HepG2 (cell line): ENCODE measurements around the gene BABAM2. TPM values are rescaled to one million over a fixed set of nuclear protein-coding genes. Genes with fewer than 3 reads are reported as not detected.

Source experiments
- ATAC-seq: fragments of 200-7000 bp; cut with Tn5 transposase; 3 replicates; pipeline ENCODE4 v1.9.1; 2020; ENCODE audit warnings: mild to moderate bottlenecking, moderate library complexity
- BruUV-seq: library from RNA; stranded (reverse); fragments of 400-500 nt; replicated peaks from 2 replicates; lab custom pipeline; 2021; lab: Mats Ljungman, UMichigan
- CTCF ChIA-PET: fragments of 300-600 bp; formaldehyde crosslinking; extraction: SDS; loops from one replicate; lab custom pipeline; 2021; ENCODE audit warnings: low total read pairs, inconsistent platforms, low intra/inter-chr PET ratio; lab: Yijun Ruan, JAX
- POLR2A ChIA-PET: fragments of 350-600 bp; sonication (Branson Sonifier 250); formaldehyde crosslinking; loops from one replicate; lab custom pipeline; 2020; ENCODE audit warnings: antibody characterized with exemption, inconsistent platforms; lab: Yijun Ruan, JAX
- DNase-seq: peaks from one replicate; pipeline ENCODE4 v3.0.0-alpha.2; 2015; ENCODE audit warnings: low spot score
- FAIRE-seq: peaks from 3 replicates; lab custom pipeline; 2011; peaks lifted over from hg19 to GRCh38; lab: Jason Lieb, UNC
- H2AFZ ChIP-seq: one replicate; pipeline ENCODE4 v1.6.1; 2011; ENCODE audit warnings: low read length, inconsistent platforms
- H3K27ac ChIP-seq: fragments of 300-600 bp; 3 replicates; pipeline ENCODE4 v1.8.0; 2011; ENCODE audit warnings: mixed run types, mild to moderate bottlenecking, mixed read lengths, low read length, inconsistent platforms; ENCODE audit not compliant: insufficient read depth; ENCODE audit errors: extremely low read length
- H3K27me3 ChIP-seq, 2 experiments: fragments of 200-600 bp in 1 of 2; 2 replicates in 1 of 2; 3 replicates in 1 of 2; pipeline versions ENCODE4 v1.6.0 to v1.8.0; 2011; ENCODE audit warnings: low read length in 2 of 2, mild to moderate bottlenecking in 2 of 2, moderate library complexity in 2 of 2, inconsistent platforms in 1 of 2; ENCODE audit not compliant: insufficient read depth in 2 of 2, control insufficient read depth in 1 of 2
- H3K36me3 ChIP-seq, 2 experiments: fragments of 200-600 bp in 1 of 2; replicated peaks in 1 of 2; 2 replicates in 1 of 2; 3 replicates in 1 of 2; pipeline versions ENCODE4 v1.5.1 to v1.8.0; 2011; ENCODE audit warnings: low read length in 2 of 2, inconsistent platforms in 1 of 2; ENCODE audit not compliant: insufficient read depth in 2 of 2, control insufficient read depth in 1 of 2
- H3K4me1 ChIP-seq: 2 replicates; pipeline ENCODE4 v1.5.1; 2012; ENCODE audit warnings: low read length, inconsistent platforms; ENCODE audit not compliant: insufficient read depth
- H3K4me2 ChIP-seq: 2 replicates; pipeline ENCODE4 v1.6.0; 2011; ENCODE audit warnings: low read depth, low read length, inconsistent platforms
- H3K4me3 ChIP-seq, 3 experiments: fragments of 200-600 bp in 1 of 3; sonication (generic), shearing (Covaris generic) in 1 of 3; replicated peaks in 1 of 3; 2 replicates each; pipeline ENCODE4 v1.5.1; 2011 to 2016; ENCODE audit warnings: low read length in 3 of 3, inconsistent platforms in 2 of 3, low read depth in 2 of 3, mild to moderate bottlenecking in 2 of 3, control low read depth in 1 of 3, mixed read lengths in 1 of 3; ENCODE audit not compliant: insufficient read depth in 1 of 3
- H3K79me2 ChIP-seq: one replicate; pipeline ENCODE4 v1.6.1; 2011; ENCODE audit warnings: low read length, inconsistent platforms; ENCODE audit not compliant: insufficient read depth
- H3K9ac ChIP-seq: 2 replicates; pipeline ENCODE4 v1.6.0; 2011; ENCODE audit warnings: mild to moderate bottlenecking, low read depth, low read length, inconsistent platforms; ENCODE audit not compliant: insufficient read depth
- H3K9me3 ChIP-seq: 2 replicates; pipeline ENCODE4 v1.5.1; 2012; ENCODE audit warnings: mild to moderate bottlenecking, low read length
- H4K20me1 ChIP-seq: 2 replicates; pipeline ENCODE4 v1.6.0; 2011; ENCODE audit warnings: inconsistent platforms, mild to moderate bottlenecking, low read length, moderate library complexity; ENCODE audit not compliant: insufficient read depth
- AKAP8 ChIP-seq: sonication (generic); formaldehyde crosslinking; IDR thresholded peaks from 2 replicates; pipeline ENCODE4 v1.5.1; 2020; ENCODE audit warnings: mild to moderate bottlenecking, missing genetic modification reagents
- HDAC1 ChIP-seq: sonication (generic); formaldehyde crosslinking; IDR thresholded peaks from 2 replicates; pipeline ENCODE4 v1.5.1; 2020; ENCODE audit warnings: mild to moderate bottlenecking, missing genetic modification reagents
- SYNCRIP ChIP-seq: fragments of 200-400 bp; formaldehyde crosslinking; IDR thresholded peaks from 2 replicates; pipeline ENCODE4 v1.6.1; 2018; ENCODE audit warnings: mild to moderate bottlenecking, low read depth, low read length; ENCODE audit not compliant: insufficient read depth
- ZNF207 ChIP-seq: fragments of 450-650 bp; IDR thresholded peaks from 2 replicates; pipeline ENCODE4 v1.6.1; 2016; ENCODE audit warnings: antibody characterized with exemption, borderline replicate concordance
- ZNF609 ChIP-seq: sonication (generic); formaldehyde crosslinking; IDR thresholded peaks from 2 replicates; pipeline ENCODE4 v1.4.0; 2020; ENCODE audit warnings: mild to moderate bottlenecking, missing genetic modification reagents, borderline replicate concordance
- ZNF670 ChIP-seq: sonication (generic); formaldehyde crosslinking; IDR thresholded peaks from 2 replicates; pipeline ENCODE4 v1.8.0; 2022; ENCODE audit warnings: mild to moderate bottlenecking, missing genetic modification reagents, borderline replicate concordance
- WGBS: methylation state at CpG from one replicate; pipeline ENCODE4 v1.1.6; 2017; ENCODE audit warnings: low lambda C conversion rate; 5-methylcytosine and 5-hydroxymethylcytosine counted together
- in situ Hi-C: cut with HindIII; loops from 2 replicates; pipeline ENCODE4 v1.10.0; 2017; ENCODE audit warnings: low pct_unique_long_range_greater_than_20kb; ENCODE audit not compliant: extremely low pct_ligation_motif_present
- intact Hi-C: fragments of 100-400 bp; cut with micrococcal nuclease; formaldehyde crosslinking; loops from one replicate; pipeline ENCODE4 v1.10.0; 2022; ENCODE audit not compliant: unreplicated experiment
- polyA plus RNA-seq, 8 experiments: library from polyadenylated mRNA; depleted of rRNA in 3 of 8; stranded (reverse) in 7 of 8; unstranded in 1 of 8; fragments of >200 nt; fragmentation: Illumina TruSeq in 4 of 8; extraction: Trizol in 4 of 8; gene quantifications; 2 replicates each; pipeline versions ENCODE4 v1.2.1 to v1.2.3, GENCODE V29; 2011 to 2016; ENCODE audit warnings: low read depth in 4 of 8, missing spikeins in 1 of 8, mixed read lengths in 1 of 8; ENCODE audit not compliant: insufficient read depth in 1 of 8
- total RNA-seq, 5 experiments: library from RNA; depleted of rRNA; stranded (reverse); fragments of >200 nt; fragmentation: Illumina TruSeq; extraction: Trizol; gene quantifications; 2 replicates each; pipeline ENCODE4 v1.2.3, GENCODE V29; 2016; ENCODE audit warnings: low read depth in 1 of 5

BABAM2 gene
- total and polyA plus RNA-seq, 2 of the 13 experiments (the other 11 are each of a cell fraction or from before 2014, with no cell fraction given), result 24.9 to 28.0 TPM

- H3K9me3 ChIP-seq, result no peaks in the 10 kb centered on the region
- no peaks in the 10 kb centered on the region for H3K36me3 ChIP-seq
- WGBS, result 96% methylated on average over 7 of the region's 7 CpGs
- H3K79me2 ChIP-seq, result no peaks in the 10 kb centered on the region
- DNase-seq, result no peak
- no TSS peak for BruUV-seq
- no peaks in the 10 kb centered on the region for H4K20me1 ChIP-seq
- intact Hi-C loops (no loop called here), in situ Hi-C loops (no loop called here)
- POLR2A ChIA-PET, result no interaction called here
- no peak overlapping the region for H2AFZ ChIP-seq
- ATAC-seq, result no peak
- CTCF ChIA-PET, result no interaction called here
- H3K4me3 ChIP-seq, result no peak overlapping the region
- TF ChIP-seq HDAC1 (no peak), SYNCRIP (no peak), ZNF670 (CRISPR knock-in tag) (no peak), AKAP8 (CRISPR knock-in tag) (no peak), ZNF609 (CRISPR knock-in tag) (no peak), ZNF207 (no peak)
- FAIRE-seq, result no peak
- no peak overlapping the region for H3K9ac ChIP-seq
- no peaks in the 10 kb centered on the region for H3K27me3 ChIP-seq
- no peaks in the 10 kb centered on the region for H3K4me1 ChIP-seq
- no peak overlapping the region for H3K4me2 ChIP-seq
- H3K27ac ChIP-seq, result no peak overlapping the region
These were observed 46.5 kb upstream of the BABAM2 start for GRCh38 chr2:27843992-27844391.
